HG03442 (cell line): ENCODE data around the gene BRINP3.

Experiments used
- ATAC-seq: cut with Tn5 transposase; IDR thresholded peaks from one replicate; pipeline ENCODE4 v1.9.1; 2021; ENCODE audit warnings: mild to moderate bottlenecking, moderate library complexity; ENCODE audit not compliant: unreplicated experiment

The BRINP3 gene

DNA sequence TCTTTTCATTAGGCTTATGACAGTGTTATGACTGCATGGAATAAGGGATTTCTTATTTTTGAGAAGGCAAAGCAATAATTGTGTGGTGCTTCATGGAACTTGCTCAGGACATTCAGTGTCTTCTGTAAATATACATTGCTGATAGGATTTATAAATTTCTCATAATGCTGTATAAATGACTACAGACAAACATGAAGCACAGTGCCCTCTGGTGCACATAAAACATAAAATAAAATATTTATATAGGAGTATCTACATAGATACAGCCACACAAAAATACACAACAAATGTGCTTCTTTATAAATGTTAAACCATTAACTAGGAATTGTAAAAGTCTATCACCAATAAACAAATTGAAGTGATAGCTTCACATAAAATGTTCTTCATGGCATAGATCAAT lies 24.1 kb downstream of the BRINP3 start:
- ATAC-seq, result no peak

DNA sequence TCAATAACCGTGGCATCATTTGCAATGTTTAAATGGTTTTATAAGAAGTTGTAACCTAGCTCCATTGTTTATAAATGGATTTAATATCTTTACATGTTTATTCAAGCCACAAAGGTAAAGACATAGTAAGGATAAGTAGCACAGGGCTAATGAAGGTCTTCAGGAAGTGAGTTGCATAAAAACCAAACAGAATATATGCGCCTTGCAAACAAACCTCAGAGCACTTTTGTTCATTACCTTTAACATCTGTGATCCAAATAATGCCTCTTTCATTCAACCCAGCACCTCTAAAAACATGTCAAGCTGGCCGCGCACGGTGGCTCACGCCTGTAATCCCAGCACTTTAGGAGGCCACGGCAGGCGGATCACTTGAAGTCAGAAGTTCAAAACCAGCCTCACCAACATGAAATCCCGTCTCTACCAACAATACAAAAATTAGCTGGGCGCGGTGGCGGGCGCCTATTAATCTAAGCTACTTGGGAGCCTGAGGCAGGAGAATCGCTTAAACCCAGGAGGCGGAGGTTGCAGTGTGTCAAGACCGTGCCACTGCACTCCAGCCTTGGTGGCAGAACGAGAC lies 25.3 kb downstream of the BRINP3 start:
- no peak for ATAC-seq

DNA sequence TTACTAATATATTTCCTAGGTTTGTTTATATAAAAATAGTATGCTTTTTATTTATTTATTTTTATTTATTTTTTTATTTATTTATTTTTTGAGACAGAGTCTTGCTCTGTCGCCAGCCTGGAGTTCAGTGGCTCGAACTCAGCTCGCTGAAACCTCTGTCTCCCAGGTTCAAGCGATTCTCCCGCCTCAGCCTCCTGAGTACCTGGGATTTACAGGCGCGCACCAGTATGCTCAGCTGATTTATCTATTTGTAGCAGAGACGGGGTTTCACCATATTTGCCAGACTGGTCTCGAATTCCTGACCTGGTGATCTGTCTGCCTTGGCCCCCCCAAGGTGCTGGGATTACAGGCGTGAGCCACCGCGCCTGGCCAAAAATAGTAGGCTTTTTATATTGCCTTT lies 33.2 kb downstream of the BRINP3 start:
- no peak for ATAC-seq

DNA sequence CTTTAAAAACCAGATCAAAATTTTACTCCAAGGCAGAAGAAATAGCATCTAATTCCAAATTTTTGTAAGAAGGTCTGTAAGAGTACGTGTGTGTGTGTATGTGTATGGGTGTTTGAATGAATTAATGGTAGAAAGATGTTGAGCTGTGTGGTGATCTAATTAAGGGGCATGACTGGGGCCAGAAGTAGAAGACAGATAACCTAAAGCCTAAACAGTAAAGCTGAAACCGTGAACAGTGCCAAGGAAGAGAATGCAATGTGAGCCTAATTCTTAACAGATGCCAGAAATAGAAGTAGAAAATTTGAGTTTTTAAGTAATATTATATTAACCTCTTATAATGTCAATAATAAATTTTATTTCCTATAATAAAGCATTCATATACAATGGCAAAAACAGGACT lies 38.2 kb downstream of the BRINP3 start:
- no peak for ATAC-seq

DNA sequence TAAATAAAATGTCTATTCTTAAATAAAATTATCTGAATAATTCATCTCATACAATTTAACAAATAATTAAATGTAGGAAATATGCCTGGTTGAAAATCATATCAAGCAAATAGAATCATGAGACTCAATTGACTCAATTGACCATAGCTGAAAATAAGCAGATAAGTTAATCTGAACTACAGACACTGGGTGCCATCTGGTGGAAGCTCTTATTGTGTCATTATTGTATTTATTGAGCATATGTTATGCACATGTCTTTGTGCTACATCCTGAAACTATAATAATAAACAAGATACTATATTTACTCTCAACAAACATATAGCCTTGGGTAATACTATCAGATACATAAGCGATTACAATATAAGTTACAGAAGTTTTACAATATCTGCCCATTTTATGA lies 41.0 kb downstream of the BRINP3 start:
- ATAC-seq, result no peak

DNA sequence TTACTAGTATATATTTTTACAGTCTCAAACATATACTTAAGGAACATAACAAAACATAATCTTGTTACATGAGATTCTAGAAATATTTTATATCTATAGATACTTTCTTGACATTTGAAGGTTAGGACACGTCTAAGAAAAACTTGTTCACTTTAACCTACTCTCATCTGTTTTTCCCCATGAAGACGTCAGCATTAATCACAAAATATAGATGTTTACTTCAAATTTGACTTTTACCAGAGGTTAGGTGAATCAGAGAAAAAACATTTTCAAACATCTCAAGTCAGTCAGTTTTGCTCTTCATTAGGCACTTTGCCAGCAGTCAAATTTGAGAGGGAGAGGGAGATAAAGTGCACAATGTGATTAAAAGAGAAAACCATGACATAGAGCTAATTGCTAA lies 47.7 kb downstream of the BRINP3 start:
- ATAC-seq, result no peak

DNA sequence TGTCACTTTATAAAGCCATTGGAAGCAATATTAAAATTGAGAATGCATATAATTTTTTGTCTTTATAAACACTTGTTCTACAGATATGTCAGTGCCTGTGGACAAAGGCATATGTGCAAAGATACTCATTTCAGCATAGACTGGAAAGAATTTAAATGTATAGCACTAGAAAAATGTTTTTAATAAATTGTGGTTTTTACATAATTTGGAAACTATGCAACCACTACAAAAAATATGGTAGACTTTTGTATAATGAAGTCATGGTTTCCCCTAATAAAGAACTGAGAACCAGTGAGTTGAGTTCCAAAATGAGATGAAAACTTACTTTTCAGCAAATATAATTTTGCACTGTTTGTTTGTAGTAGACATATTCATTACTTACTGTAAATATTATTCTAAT lies 48.5 kb downstream of the BRINP3 start:
- ATAC-seq, result no peak

DNA sequence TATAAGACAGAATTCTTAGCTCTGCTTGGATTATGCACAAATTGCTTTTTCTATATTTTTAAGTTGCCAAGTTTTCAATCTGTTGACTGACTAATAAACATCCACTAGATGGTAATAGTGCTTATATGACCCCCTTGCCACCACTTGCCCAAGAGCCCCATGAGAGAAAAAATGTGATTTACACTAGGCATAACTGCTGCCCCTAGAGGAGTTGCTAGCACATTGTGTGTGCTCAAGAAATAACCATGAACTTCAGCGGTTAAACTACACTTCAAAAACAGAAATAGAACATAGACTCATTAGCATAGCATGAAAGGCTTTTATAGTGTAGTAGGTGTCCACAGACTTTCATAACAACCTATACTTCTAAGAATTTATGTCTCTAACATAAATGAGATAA lies 61.4 kb downstream of the BRINP3 start:
- no peak for ATAC-seq

DNA sequence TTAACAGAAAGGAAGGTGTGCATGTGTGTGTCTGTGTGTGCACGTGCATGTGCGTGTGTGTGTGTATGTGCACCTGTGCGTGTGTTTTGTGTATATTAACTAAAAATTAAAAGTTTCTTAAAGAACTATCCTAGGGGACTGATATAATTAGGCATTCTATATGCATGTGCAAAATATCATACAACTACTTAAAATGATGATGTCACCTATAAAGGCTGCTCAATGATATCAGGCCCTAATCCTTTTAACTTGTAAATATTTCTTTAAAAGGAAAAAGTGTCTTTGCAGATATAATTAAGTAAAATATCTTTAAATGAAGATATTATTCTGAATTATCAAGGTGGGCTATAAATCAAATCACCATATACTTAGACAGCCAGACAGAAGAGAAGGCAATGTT lies 64.5 kb downstream of the BRINP3 start:
- ATAC-seq, result no peak

DNA sequence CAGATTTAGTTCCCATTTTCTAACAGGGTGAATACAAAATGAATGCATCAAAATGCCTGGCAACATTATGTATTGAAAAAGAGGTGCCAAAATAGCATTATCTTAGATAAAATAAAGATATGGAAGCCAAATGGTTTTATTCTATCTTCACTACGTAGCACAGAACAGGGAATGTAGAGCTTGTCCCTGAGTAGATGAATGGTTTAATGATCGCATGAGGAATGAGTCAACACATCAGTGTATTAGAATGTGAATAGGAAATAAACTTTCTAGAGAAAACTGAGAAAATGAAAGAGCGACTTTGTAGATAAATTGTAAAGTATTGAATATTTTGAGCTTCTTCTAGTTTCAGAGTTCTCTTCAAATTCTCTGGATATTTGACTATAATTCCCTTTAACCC lies 74.3 kb downstream of the BRINP3 start:
- ATAC-seq, result no peak

DNA sequence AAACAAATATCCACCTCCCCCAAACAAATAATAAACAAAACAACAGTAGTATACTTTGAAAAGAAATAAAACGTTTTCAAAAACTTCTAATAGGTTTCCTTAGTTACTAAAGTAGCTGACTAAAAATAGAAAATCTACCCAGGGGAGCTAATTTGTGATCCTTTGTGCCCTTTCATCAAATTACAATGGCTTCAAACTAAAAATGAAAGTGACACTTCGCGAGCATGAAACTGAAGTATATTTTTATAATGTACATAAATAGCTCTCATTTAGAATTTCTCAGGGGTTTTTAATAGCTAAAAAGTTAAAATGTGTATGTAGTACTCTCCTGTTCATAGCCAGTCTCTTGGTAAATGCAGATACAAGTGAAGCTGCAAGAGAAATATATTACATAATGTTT lies 78.4 kb downstream of the BRINP3 start:
- ATAC-seq, result peak; percentile 56

DNA sequence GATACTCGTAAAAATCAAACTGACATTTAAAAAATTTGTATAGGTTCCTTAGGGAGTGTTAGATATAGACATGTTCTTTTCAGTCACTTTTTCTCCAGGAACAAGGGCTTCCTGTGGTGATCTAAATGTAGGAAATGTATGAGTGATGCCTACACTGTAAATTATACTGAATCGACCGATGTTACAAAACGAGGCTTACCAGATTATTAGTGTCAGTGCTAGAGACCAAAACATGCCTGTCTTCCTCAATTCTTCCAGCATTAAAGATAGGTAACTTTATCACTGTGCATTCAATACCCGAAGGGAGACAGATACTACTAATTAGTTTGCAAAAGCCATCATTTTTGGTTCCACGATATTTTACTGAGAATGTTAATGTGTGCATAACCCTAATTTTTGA lies 86.1 kb downstream of the BRINP3 start:
- ATAC-seq, result no peak

DNA sequence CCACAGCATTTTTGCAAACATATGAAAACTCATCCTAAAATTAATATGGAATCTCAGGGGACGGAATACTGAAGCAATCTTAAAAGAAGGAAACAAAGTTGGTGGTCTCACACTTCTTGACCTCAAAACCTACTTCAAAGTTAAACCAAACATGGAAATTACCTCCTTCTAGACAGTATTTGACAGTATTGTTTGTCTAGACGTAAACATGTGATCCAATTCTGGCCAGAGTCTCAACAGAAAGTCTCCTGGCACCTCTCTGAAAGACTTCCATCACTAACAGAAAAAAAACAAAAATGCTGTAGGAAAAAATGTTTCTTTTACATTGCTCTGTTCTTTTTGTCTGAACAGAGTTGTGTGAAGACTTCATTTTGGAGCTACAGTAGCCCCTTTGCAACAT lies 99.7 kb downstream of the BRINP3 start:
- ATAC-seq, result no peak

DNA sequence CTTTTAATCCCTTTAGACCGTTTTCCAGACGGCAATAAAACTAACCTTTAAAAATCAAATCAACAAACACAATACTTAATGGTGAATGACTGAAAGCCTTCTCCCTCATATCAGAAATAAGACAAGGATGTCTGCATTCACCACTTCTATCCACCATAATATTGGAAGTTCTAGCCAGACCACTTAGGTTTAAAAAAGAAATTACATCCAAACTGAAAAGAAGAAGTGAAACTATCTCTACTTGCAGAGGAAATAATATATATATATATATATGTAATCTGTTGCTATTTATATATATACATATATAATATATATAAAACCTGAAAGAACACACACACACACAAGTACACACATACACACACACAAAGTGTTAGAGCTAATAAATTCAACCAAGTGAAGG lies 100.4 kb downstream of the BRINP3 start:
- ATAC-seq, result peak; percentile 41

DNA sequence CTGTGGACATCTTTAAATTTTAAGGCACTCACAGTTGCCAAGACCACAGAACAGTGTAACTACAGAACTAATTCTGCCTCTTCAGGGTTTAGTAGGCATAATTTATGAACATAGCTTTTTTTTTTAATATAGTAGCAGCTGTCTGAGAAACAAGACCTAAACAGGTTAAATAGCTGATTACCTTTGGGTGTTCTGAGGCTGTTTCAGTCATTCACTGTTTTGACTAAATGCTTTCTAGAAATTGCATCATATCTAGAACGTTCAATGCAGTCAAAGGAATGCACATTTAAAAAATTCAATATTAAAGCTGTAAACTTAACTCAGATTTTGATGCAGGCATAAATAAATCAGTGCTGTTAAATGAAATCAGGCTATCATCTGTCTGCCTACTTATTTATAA lies 101.6 kb downstream of the BRINP3 start:
- no peak for ATAC-seq

DNA sequence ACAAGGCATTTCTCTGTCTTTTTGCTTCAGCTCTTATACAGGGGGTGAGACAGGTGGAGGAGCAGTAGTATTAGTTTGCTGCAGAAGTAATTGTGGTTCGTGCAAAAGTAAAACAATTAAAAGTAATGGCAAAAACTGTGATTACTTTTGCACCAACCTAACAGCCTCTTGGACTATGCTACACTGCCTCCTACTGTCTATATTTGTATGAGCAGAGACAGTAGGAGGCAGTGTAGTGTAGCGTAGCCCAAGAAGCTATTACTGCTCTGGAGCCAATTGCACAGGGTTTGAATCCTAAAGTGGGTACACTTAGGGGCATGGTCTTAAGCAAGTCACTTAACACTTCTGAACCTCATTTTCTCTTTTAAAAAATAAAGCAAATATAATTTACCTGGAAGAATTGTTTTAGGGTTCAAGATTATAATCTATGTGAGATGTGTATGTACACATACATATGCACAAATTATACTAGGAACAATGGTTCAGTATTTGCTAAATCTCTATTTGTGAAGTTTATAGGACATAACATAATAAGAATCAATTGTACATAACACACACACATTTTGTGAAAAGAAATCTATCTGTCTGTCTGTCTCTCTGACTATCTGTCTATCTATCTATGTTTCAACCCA lies 103.8 kb downstream of the BRINP3 start:
- ATAC-seq, result peak; percentile 86

DNA sequence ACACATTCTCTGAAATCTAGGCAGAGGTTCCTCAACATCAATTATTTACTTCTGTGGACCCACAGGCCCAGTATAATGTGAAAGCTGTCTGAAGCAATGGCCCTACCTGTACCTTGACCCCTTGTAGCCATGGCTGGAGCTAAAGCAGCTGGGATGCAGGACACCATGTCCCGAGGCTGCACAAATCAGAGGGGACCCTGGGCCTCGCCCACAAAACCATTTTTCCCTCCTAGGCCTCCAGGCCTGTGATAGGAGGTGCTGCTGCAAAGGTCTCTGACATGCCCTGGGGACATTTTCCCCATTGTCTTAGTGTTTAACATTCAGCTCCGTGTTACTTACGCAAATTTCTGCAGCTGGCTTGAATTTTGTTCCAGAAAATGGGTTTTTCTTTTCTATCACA lies 110.5 kb downstream of the BRINP3 start:
- ATAC-seq, result no peak

DNA sequence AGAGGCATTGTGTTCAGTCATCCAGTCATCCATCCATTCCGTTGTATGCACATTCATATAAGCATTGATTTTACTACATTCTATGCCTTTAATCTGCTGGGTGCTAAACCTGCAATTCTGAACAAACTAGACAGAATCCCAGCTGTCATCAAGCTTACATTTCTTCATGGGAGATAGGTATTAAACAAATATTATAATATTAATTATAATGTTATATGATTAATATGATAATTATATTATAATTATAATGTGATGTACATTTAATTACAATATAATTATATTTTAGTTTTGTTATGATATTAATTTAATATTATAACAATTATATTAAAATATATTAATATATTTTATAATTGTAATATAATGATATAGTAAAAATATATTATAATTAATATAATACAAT lies 112.4 kb downstream of the BRINP3 start:
- ATAC-seq, result no peak

DNA sequence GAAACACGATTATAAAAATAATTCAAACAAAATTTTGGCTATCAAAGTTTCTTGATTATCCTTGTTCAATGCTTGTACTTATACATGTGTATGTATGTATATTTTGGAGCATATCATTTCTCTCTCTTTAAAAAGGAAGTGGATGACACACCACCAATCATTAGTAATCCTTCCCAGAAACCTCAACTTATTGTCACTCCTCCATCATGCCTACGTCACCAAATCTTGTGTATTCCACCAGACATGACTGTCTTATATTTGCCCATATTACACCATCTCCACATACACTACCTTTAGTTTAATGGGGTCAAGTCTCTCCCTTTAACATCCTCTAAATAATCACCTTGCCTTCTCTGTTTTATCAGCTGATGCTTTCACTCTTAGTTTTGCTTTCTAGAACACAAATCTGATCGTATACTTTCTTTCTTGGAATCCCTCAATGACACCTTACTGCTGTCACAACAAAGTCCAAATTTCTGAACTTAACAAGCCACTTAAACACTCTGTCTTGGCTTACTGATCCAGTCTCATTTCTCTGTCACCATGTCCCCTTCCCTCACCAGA lies 124.0 kb downstream of the BRINP3 start:
- no peak for ATAC-seq

DNA sequence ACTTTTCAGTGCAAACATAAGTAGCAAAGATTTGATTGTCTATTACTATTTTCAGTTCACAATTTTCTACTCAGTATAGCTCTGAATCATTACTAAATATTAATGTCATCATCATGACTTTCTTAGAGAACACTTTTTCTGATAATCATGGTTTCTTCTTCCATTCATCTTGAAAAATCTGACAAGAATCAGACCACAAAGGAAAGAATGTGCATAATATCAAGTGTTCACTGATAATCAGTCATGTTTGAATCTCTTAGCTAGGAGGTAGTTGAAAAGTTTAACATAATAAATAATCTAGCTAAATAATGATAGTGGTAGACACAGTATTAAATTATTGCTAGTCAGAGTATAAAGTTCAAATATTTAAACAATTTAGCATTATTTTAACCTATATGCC lies 133.2 kb downstream of the BRINP3 start:
- ATAC-seq, result no peak

DNA sequence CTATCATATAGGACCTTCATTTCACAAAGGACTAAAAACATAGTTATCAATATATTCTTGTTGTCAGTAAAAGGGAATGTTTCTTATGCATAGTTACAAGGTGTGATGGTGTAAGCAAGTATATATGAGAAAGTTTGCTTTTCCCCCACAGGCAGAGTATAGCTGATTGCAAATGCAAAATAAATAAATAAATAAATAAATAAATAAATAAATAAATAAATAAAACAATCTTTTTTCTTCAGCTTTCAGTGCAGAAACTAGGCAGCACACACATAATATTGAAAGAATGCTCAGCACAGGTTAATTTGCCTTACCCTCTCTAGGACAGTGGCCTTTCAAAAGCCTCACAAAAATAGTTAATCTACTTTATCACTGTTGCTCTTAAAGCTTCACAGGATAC lies 138.8 kb downstream of the BRINP3 start:
- no peak for ATAC-seq

DNA sequence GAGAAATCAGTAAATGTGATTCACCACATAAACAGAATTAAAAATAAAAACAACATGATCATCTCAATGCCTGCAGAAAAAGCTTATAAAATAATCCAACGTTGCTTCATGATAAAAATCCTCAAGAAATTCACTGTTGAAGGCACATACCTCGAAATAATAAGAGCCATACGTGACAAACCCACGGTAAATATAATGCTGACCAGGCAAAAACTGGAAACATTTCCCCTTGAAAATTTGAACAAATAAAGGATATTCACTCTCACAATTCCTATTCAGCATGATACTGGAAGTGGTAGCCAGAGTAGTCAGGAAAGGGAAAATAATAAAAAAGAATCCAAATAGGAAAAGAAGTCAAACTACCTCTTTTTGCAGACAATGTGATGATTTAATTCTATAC lies 148.8 kb downstream of the BRINP3 start:
- no peak for ATAC-seq

DNA sequence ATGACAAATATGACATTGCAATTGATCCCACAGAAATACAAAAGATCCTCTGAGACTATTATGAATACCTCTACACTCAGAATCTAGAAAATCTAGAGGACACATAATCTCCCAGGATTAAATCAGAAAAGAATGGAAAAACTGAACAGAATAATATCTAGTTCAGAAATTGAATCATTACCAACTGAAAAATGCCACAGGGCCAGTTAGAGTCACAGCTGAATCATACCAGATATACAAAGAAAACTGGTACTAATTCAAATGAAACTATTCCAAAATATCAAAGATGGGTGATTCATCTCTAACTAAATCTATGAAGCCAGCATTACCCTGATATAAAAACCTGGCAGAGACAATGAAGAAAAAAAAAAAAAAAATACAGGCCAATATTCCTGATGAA lies 149.3 kb downstream of the BRINP3 start:
- ATAC-seq, result no peak
